GM19452 (cell line): ENCODE results near the gene ARHGAP6.
"Not testable (repeated sequence)": the region's sequence is repeated elsewhere in the genome, so short reads cannot be mapped to it uniquely, and the experiment has no call there.

Experiments
- ATAC-seq: cut with Tn5 transposase; IDR thresholded peaks from one replicate; pipeline ENCODE4 v1.9.1; 2021; ENCODE audit not compliant: unreplicated experiment

The ARHGAP6 gene

GRCh38 chrX:11648705-11649519 lies 16.8 kb downstream of the ARHGAP6 start:
- no peak for ATAC-seq

DNA sequence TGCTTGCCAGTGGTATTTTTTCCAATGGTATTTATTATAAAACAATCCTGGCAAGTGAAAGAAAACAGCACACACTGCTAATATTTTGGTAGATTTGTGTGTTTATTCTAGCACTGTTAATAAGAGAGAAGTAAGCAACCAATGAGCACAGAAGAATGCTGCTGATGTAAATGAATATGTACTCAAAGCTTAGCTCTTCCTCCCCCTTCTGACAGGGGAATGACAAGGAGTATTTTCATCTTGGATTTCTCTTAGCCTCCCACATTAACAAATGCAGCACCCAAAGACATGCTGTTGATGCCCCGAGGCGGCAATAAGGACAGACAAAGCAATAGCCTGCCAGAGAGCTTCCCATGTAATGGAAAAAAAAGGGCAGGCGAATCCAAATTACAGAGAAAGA lies 18.6 kb downstream of the ARHGAP6 start:
- no peak for ATAC-seq

- no peak for ATAC-seq
Observed at GRCh38 chrX:11641349-11642065, 24.2 kb downstream of the ARHGAP6 start.

- no peak for ATAC-seq
Observed at GRCh38 chrX:11640089-11640488, 25.6 kb downstream of the ARHGAP6 start.

GRCh38 chrX:11632732-11633131 lies 33.0 kb downstream of the ARHGAP6 start:
- ATAC-seq = no peak

- ATAC-seq = peak; percentile 56
Observed at GRCh38 chrX:11629593-11630211, 36.0 kb downstream of the ARHGAP6 start.

GRCh38 chrX:11628399-11628798 lies 37.3 kb downstream of the ARHGAP6 start:
- ATAC-seq = no peak

GRCh38 chrX:11626351-11626750 lies 39.4 kb downstream of the ARHGAP6 start:
- ATAC-seq = no peak

- ATAC-seq = no peak
Observed at GRCh38 chrX:11619441-11619840, 46.3 kb downstream of the ARHGAP6 start.

DNA sequence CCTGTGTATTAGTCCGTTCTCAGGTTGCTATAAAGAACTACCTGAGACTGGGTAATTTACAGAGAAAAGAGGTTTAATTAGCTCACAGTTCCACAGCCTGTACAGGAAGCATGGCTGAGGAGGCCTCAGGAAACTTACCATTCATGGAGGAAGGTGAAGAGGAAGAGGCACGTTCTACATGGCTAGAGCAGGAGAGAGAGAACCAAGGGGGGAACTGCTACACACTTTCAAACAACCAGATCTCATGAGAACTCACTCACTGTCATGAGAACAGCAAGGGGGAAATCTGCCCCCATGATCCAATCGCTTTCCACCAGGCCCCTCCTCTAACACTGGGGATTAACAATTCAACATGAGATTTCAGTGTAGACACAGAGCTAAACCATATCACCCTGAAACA lies 51.5 kb downstream of the ARHGAP6 start:
- not testable (repeated sequence) for ATAC-seq

GRCh38 chrX:11611965-11612364 lies 53.8 kb downstream of the ARHGAP6 start:
- ATAC-seq = no peak

- no peak for ATAC-seq
Observed at GRCh38 chrX:11611161-11611560, 54.6 kb downstream of the ARHGAP6 start.

DNA sequence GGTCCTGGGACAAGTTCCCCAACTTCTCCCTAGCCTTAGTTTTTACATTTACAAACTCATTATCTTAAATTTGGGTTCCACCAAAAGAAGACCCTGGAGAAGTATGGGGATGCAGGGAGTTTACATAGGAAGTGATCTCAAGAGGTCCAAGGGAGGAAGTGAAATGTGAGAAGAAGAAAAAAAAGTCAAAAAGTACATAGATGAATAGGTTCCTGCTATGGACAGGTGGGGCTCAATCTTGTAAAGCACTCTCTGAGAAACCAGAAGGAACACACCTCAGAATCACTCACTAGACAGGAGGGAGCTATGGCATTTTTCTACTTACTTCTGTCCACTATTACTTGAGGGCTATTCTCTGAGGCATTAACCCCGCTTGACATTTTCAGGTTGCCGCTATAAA lies 56.6 kb downstream of the ARHGAP6 start:
- peak; percentile 54 for ATAC-seq

DNA sequence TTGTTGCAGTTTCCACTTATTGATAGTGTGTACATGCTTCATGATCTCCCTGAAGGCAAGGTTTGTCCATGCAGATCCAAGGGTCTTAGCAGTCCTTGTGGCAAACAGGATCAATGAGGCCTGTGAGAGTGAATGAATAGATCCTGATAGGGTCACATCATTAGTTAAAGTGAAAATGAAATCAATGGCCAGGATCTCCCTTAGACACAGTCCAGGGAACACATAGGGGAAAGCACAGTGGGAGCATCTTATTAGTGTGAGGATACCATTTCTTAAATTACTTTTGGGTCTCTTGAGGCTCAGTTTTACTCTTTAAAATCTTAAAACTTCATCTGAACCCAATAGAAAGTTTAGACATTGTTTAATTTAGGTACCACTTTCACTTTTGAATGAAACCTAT lies 59.3 kb downstream of the ARHGAP6 start:
- ATAC-seq = no peak

- ATAC-seq = no peak
Observed at GRCh38 chrX:11600578-11600977, 65.1 kb downstream of the ARHGAP6 start.

DNA sequence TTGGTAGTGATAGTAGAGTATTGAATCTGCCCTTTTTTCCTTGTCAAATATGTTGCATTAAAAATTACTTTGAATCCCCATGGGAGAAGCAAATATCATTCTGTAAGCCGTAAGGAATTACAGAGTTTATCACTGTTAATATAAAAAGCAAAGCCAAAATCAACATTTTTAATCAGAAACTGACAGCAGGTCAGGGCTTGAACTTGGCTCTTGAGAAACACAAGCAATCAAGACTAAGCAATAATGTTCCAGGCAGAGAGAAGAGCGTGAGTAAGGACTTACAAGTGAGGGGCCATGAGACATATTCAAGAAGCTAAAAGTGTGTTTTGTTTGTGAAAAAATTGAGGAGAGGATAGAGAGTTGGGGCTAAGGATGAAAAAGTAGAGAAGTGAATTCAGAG lies 68.2 kb downstream of the ARHGAP6 start:
- no peak for ATAC-seq

DNA sequence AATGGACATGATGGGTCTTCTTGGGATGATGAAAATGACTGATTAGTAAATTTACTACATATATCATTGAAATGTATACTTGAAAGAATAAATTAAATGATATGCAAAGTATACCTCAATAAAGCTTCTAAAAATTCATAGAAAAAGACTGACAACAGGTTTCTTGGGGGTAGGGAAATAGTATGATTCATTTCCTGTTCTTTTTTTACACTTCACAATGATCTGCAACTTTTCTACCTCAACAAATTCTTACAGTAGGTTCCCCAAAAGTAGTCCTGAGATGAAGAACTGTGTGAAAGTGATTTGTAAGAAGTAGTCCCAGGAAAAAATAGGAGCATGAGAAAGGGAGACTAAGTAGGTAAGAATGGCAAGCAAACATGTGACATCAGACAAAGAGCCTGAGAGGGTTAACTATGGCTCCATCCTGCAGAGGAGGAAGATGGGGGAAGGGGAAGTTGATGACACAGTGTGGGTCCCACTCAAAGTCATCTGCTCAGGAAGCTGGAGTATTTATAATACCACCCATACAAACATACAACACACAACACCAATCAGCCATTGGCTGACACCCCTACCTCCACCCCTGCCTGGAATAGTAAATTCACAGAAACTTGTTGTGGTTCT lies 73.9 kb downstream of the ARHGAP6 start:
- ATAC-seq = no peak

GRCh38 chrX:11589641-11590040 lies 76.1 kb downstream of the ARHGAP6 start:
- no peak for ATAC-seq

GRCh38 chrX:11588097-11588496 lies 77.6 kb downstream of the ARHGAP6 start:
- ATAC-seq = no peak

- ATAC-seq = no peak
Observed at GRCh38 chrX:11585174-11585573, 80.5 kb downstream of the ARHGAP6 start.

DNA sequence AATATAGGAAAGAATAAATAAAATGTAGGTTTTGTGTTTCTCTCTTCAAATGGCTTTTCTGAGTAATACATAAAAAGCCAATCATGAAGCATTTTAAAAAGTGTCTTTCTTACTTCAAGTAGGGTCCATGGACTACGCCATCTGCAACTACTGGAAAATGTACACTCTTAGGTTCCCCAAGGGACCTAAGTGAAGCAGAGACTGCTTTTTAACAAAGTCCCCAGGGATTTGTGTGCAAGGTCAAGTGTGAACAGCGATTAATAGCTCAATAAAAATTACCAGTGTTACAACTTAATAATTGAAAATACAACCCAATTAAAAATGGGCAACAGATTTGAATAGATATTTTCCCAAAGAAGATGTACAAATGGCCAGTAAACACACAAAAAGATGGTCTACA lies 84.9 kb downstream of the ARHGAP6 start:
- no peak for ATAC-seq
